HepG2 (cell line): Measurements from ENCODE around the gene PAXX. TPM values are rescaled to one million over a fixed set of nuclear protein-coding genes. Genes with fewer than 3 reads are reported as not detected.
A peak's percentile ranks its signal among the peaks of the same experiment; 100 is the strongest.

Experiments used
- AKNA ChIP-seq: sonication (generic); formaldehyde crosslinking; IDR thresholded peaks from 2 replicates; pipeline ENCODE4 v1.4.0; 2020; ENCODE audit warnings: missing genetic modification reagents, borderline replicate concordance
- CBX2 ChIP-seq, 2 experiments: fragments of 200-600 bp in 1 of 2; sonication (generic); formaldehyde crosslinking in 1 of 2; IDR thresholded peaks; 2 replicates each; pipeline versions ENCODE4 v1.7.0 to v1.8.1; 2018 to 2022; ENCODE audit warnings: low read depth in 2 of 2, low read length in 1 of 2, mild to moderate bottlenecking in 1 of 2, missing genetic modification reagents in 1 of 2
- FOXO1 ChIP-seq: sonication (generic); formaldehyde crosslinking; IDR thresholded peaks from 2 replicates; pipeline ENCODE4 v1.4.0; 2020; ENCODE audit warnings: missing genetic modification reagents
- SOX6 ChIP-seq, 2 experiments: fragments of 450-650 bp in 1 of 2; sonication (generic) in 1 of 2; formaldehyde crosslinking in 1 of 2; IDR thresholded peaks; 2 replicates each; pipeline versions ENCODE4 v1.4.0 to v1.6.1; 2017 to 2020; ENCODE audit warnings: antibody characterized with exemption in 1 of 2, mild to moderate bottlenecking in 1 of 2, missing genetic modification reagents in 1 of 2
- ZBTB2 ChIP-seq: sonication (generic); formaldehyde crosslinking; IDR thresholded peaks from 2 replicates; pipeline ENCODE4 v1.8.0; 2022; ENCODE audit warnings: low read depth, missing genetic modification reagents
- ZKSCAN1 ChIP-seq: fragments of 150-350 bp; IDR thresholded peaks from 2 replicates; pipeline ENCODE4 v1.6.1; 2014; ENCODE audit warnings: low read length
- ZMYM4 ChIP-seq: sonication (generic); formaldehyde crosslinking; IDR thresholded peaks from 2 replicates; pipeline ENCODE4 v1.8.1; 2023; ENCODE audit warnings: mild to moderate bottlenecking, missing genetic modification reagents
- ZNF274 ChIP-seq: sonication (generic); formaldehyde crosslinking; IDR thresholded peaks from 2 replicates; pipeline ENCODE4 v1.5.1; 2020; ENCODE audit warnings: mild to moderate bottlenecking, missing genetic modification reagents
- ZNF576 ChIP-seq: sonication (generic); formaldehyde crosslinking; IDR thresholded peaks from 2 replicates; pipeline ENCODE4 v1.4.0; 2020; ENCODE audit warnings: mild to moderate bottlenecking, missing genetic modification reagents
- ZNF598 ChIP-seq: sonication (generic); formaldehyde crosslinking; IDR thresholded peaks from 2 replicates; pipeline ENCODE4 v1.5.1; 2020; ENCODE audit warnings: mild to moderate bottlenecking, missing genetic modification reagents, borderline replicate concordance
- ZNF724P ChIP-seq: sonication (generic); formaldehyde crosslinking; IDR thresholded peaks from 2 replicates; pipeline ENCODE4 v1.8.0; 2022; ENCODE audit warnings: missing genetic modification reagents, borderline replicate concordance
- ZNF75D ChIP-seq: sonication (generic); formaldehyde crosslinking; IDR thresholded peaks from 2 replicates; pipeline ENCODE4 v1.8.1; 2023; ENCODE audit warnings: missing genetic modification reagents, mild to moderate bottlenecking, borderline replicate concordance
- ZNF775 ChIP-seq: sonication (generic); formaldehyde crosslinking; IDR thresholded peaks from 2 replicates; pipeline ENCODE4 v1.4.0; 2020; ENCODE audit warnings: missing genetic modification reagents, mild to moderate bottlenecking, moderate library complexity, borderline replicate concordance
- ZNF776 ChIP-seq: sonication (generic); formaldehyde crosslinking; IDR thresholded peaks from 2 replicates; pipeline ENCODE4 v1.4.0; 2020; ENCODE audit warnings: mild to moderate bottlenecking, missing genetic modification reagents
- ZNF878 ChIP-seq: sonication (generic); formaldehyde crosslinking; IDR thresholded peaks from 2 replicates; pipeline ENCODE4 v1.8.1; 2023; ENCODE audit warnings: mild to moderate bottlenecking, missing genetic modification reagents, moderate library complexity
- ZSCAN21 ChIP-seq: sonication (generic); formaldehyde crosslinking; IDR thresholded peaks from 2 replicates; pipeline ENCODE4 v1.8.0; 2022; ENCODE audit warnings: mild to moderate bottlenecking, missing genetic modification reagents, moderate library complexity, borderline replicate concordance
- ZSCAN29 ChIP-seq: sonication (generic); formaldehyde crosslinking; conservative IDR thresholded peaks from 2 replicates; pipeline ENCODE4 v1.4.0; 2020; ENCODE audit warnings: mild to moderate bottlenecking, missing genetic modification reagents
- polyA plus RNA-seq, 8 experiments: library from polyadenylated mRNA; depleted of rRNA in 3 of 8; stranded (reverse) in 7 of 8; unstranded in 1 of 8; fragments of >200 nt; fragmentation: Illumina TruSeq in 4 of 8; extraction: Trizol in 4 of 8; gene quantifications; 2 replicates each; pipeline versions ENCODE4 v1.2.1 to v1.2.3, GENCODE V29; 2011 to 2016; ENCODE audit warnings: low read depth in 4 of 8, missing spikeins in 1 of 8, mixed read lengths in 1 of 8; ENCODE audit not compliant: insufficient read depth in 1 of 8
- total RNA-seq, 5 experiments: library from RNA; depleted of rRNA; stranded (reverse); fragments of >200 nt; fragmentation: Illumina TruSeq; extraction: Trizol; gene quantifications; 2 replicates each; pipeline ENCODE4 v1.2.3, GENCODE V29; 2016; ENCODE audit warnings: low read depth in 1 of 5
- TF ChIP-seq, protein P1 (sequence below): sonication (generic); formaldehyde crosslinking; IDR thresholded peaks from 2 replicates; pipeline ENCODE4; 2020; ENCODE audit warnings: missing genetic modification reagents, mild to moderate bottlenecking, borderline replicate concordance

Gene PAXX
- total and polyA plus RNA-seq, 2 of the 13 experiments (the other 11 are each of a cell fraction or from before 2014, with no cell fraction given) = 14.0 to 31.9 TPM

- TF ChIP-seq AKNA (no peak), CBX2 (IDR thresholded peaks at IDR 0.05; ENCODE audit: low read depth, low read length) (no peak), CBX2 (CRISPR knock-in tag; IDR thresholded peaks at IDR 0.05; ENCODE audit: low read depth) (no peak), ZSCAN21 (no peak), ZKSCAN1 (0 out of 2 replicates have a peak, but pooled peaks have one; percentile 36), ZMYM4 (CRISPR knock-in tag) (peak; percentile 65; the same call in 1 of the 2 replicates), ZNF598 (CRISPR knock-in tag) (peak; percentile 90; the same call in 1 of the 2 replicates), ZSCAN29 (no peak; the same call in 1 of the 2 replicates), ZNF724P (CRISPR knock-in tag) (0 out of 2 replicates have a peak, but pooled peaks have one; percentile 7), ZNF274 (CRISPR knock-in tag) (peak; percentile 81; the same call in 1 of the 2 replicates), ZNF878 (no peak), ZNF576 (CRISPR knock-in tag) (no peak), ZNF75D (CRISPR knock-in tag) (no peak), ZBTB2 (CRISPR knock-in tag) (peak; percentile 97), ZNF776 (CRISPR knock-in tag) (no peak; the same call in 1 of the 2 replicates), ZNF775 (CRISPR knock-in tag) (no peak), SOX6 (IDR thresholded peaks at IDR 0.05) (no peak), SOX6 (CRISPR knock-in tag; IDR thresholded peaks at IDR 0.05) (peak; percentile 57), FOXO1 (CRISPR knock-in tag) (0 out of 2 replicates have a peak, but pooled peaks have one; percentile 27)
- TF ChIP-seq, protein P1, sequence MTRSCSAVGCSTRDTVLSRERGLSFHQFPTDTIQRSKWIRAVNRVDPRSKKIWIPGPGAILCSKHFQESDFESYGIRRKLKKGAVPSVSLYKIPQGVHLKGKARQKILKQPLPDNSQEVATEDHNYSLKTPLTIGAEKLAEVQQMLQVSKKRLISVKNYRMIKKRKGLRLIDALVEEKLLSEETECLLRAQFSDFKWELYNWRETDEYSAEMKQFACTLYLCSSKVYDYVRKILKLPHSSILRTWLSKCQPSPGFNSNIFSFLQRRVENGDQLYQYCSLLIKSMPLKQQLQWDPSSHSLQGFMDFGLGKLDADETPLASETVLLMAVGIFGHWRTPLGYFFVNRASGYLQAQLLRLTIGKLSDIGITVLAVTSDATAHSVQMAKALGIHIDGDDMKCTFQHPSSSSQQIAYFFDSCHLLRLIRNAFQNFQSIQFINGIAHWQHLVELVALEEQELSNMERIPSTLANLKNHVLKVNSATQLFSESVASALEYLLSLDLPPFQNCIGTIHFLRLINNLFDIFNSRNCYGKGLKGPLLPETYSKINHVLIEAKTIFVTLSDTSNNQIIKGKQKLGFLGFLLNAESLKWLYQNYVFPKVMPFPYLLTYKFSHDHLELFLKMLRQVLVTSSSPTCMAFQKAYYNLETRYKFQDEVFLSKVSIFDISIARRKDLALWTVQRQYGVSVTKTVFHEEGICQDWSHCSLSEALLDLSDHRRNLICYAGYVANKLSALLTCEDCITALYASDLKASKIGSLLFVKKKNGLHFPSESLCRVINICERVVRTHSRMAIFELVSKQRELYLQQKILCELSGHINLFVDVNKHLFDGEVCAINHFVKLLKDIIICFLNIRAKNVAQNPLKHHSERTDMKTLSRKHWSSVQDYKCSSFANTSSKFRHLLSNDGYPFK = peak; percentile 46; the same call in 1 of the 2 replicates
These were observed 47.5 kb upstream of the PAXX start, which contains the start of the genes C8G and FBXW5 (continued) for GRCh38 chr9:136944519-136945332.
